ENCODE measurements around the gene GPR160. TPM values are rescaled to one million over a fixed set of nuclear protein-coding genes. Genes with fewer than 3 reads are reported as not detected.

GPR160 gene
- total RNA-seq, 2 experiments from 2014 or later: 5.7 to 7.0 TPM

DNA sequence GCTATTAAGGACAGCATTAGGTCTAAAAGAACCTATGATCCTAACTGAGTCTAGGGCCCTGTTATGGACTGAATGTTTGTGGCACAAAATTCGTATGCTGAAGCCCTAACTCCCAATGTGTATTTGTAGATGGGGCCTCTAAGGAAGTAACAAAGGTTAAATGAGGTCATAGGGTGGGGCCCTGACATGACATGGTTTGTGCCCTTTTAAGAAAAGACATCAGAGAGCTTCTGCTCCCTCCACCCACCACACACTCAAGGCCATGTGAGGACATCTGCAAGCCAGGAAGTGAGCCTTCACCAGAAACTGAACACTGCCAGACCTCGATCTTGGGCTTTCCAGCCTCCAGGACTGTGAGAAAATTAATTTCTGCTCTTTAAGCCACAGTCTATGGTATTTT lies 94.5 kb downstream of the GPR160 start:
- ChIA-PET CTCF (interaction anchor here (0.9 kb wide), 1 partner anchor 33 kb away, joined by 4 read pairs; no protein-coding TSS in a partner anchor), POLR2A (no interaction called here)
- Mint-ChIP-seq H3K9me3 (peaks cover 8% of the 10 kb centered on the region), H3K4me3 (no peak overlapping the region), H3K36me3 (peaks cover 55% of the 10 kb centered on the region), H3K4me1 (ENCODE audit: low read depth) (peaks cover 33% of the 10 kb centered on the region), H3K27ac (peak overlapping the region; percentile 49), H3K27me3 (no peaks in the 10 kb centered on the region)
- intact Hi-C loops (cut with micrococcal nuclease): no loop called here
- peak; percentile 54 for DNase-seq

Other genes starting within 250 kb of the GPR160 start
- under 1 TPM in 1 of 2 experiments, not detected in 1; 0.14 TPM for gene LRRIQ4, start 225.1 kb upstream of the GPR160 start, total RNA-seq
- gene LRRC34, start 225.1 kb upstream of the GPR160 start, total RNA-seq: 1 to 10 TPM; 2.8 to 2.9 TPM
- gene LRRC31, start 168.1 kb upstream of the GPR160 start, total RNA-seq: not detected
- not detected for gene SAMD7, start 126.4 kb upstream of the GPR160 start, total RNA-seq
- 10 to 100 TPM; 59.7 to 60.7 TPM for gene SEC62, start 71.2 kb upstream of the GPR160 start, total RNA-seq
- 10 to 100 TPM; 37.4 to 38.7 TPM for gene PHC3, start 143.7 kb downstream of the GPR160 start, total RNA-seq
- 10 to 100 TPM; 27.0 to 27.6 TPM for gene PRKCI, start 184.4 kb downstream of the GPR160 start, total RNA-seq